ENCODE results near the gene EFHD2. TPM values are rescaled to one million over a fixed set of nuclear protein-coding genes. Genes with fewer than 3 reads are reported as not detected.
A peak's percentile ranks its signal among the peaks of the same experiment; 100 is the strongest.

Gene EFHD2
- total RNA-seq, 1 experiment from 2014 or later = 48.5 TPM

- DNase-seq (ENCODE audit: unreplicated experiment) = no peak
- Mint-ChIP-seq H3K27me3 (ENCODE audit: insufficient read depth, unreplicated experiment) (no peaks in the 10 kb centered on the region), H3K9me3 (ENCODE audit: unreplicated experiment) (no peaks in the 10 kb centered on the region), H3K4me3 (ENCODE audit: unreplicated experiment) (no peak overlapping the region), H3K27ac (ENCODE audit: low read depth, unreplicated experiment) (no peak overlapping the region), H3K36me3 (ENCODE audit: insufficient read depth, unreplicated experiment) (no peaks in the 10 kb centered on the region), H3K4me1 (ENCODE audit: insufficient read depth, unreplicated experiment) (peaks cover 6% of the 10 kb centered on the region)
- BruUV-seq (replicated peaks) = no TSS peak
- ChIA-PET CTCF (interaction anchor here (0.6 kb wide), 1 partner anchor 451 kb away, joined by 3 read pairs; no protein-coding TSS in a partner anchor), POLR2A (no interaction called here)
- intact Hi-C loops (cut with micrococcal nuclease) = no loop called here
- no peak for TF ChIP-seq CTCF (IDR thresholded peaks at IDR 0.05; ENCODE audit: unreplicated experiment)
Observed at GRCh38 chr1:15362737-15363128, 47.0 kb upstream of the EFHD2 start.

DNA sequence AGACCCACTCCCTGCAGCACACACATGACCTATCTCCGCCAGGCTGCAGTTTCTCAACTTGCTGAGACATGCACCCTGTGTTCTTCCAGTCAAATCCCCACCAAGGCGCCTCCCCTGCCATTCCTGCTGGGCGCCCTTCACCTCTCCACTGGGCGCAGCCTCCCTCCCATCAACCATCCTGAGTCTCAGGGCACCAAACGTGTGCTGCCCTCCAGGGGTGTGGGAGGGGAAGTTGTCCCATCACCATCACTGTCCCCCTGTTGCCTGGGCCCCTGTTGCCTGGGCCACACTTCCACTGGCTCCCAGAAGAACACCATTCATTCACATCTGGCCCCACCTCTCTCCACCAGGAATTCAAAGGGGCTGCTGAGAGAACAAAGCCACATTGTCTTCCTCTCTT is 44.9 kb upstream of the EFHD2 start:
- intact Hi-C loops (cut with micrococcal nuclease) = loop anchor here (2.0 kb wide), 1 partner anchor 42 kb away; no protein-coding TSS in a partner anchor
- Mint-ChIP-seq H3K4me1 (ENCODE audit: insufficient read depth, unreplicated experiment) (no peaks in the 10 kb centered on the region), H3K9me3 (ENCODE audit: unreplicated experiment) (no peaks in the 10 kb centered on the region), H3K27ac (ENCODE audit: low read depth, unreplicated experiment) (no peak overlapping the region), H3K36me3 (ENCODE audit: insufficient read depth, unreplicated experiment) (no peaks in the 10 kb centered on the region), H3K27me3 (ENCODE audit: insufficient read depth, unreplicated experiment) (no peaks in the 10 kb centered on the region), H3K4me3 (ENCODE audit: unreplicated experiment) (no peak overlapping the region)
- no peak for TF ChIP-seq CTCF (IDR thresholded peaks at IDR 0.05; ENCODE audit: unreplicated experiment)
- POLR2A ChIA-PET = no interaction called here
- BruUV-seq (replicated peaks) = no TSS peak
- CTCF ChIA-PET = no interaction called here
- DNase-seq (ENCODE audit: unreplicated experiment) = peak; percentile 53

DNA sequence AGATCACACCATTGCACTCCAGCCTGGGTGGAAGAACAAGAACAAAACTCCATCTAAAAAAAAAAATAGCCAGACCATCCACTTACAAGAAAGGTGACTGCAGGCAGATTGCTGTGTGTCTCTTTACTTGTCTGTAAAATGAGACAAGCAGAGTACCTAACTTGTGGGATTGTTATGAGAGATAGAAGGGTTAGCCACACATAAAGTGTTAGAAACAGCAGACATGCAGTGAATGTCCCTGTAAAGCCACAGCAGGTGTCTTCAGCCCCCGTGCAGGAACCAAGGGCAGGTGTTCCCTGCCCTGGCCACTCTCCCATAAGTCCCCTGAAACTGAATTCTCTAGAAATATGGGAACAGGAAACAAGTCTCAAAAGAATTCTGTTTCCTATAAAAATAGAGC is 40.8 kb upstream of the EFHD2 start:
- TF ChIP-seq CTCF (IDR thresholded peaks at IDR 0.05; ENCODE audit: unreplicated experiment) = no peak
- H3K27me3 Mint-ChIP-seq (ENCODE audit: insufficient read depth, unreplicated experiment) = no peaks in the 10 kb centered on the region
- intact Hi-C loops (cut with micrococcal nuclease) = no loop called here
- no peaks in the 10 kb centered on the region for H3K9me3 Mint-ChIP-seq (ENCODE audit: unreplicated experiment)
- BruUV-seq (replicated peaks) = no TSS peak
- ChIA-PET CTCF (no interaction called here), POLR2A (no interaction called here)
- no peaks in the 10 kb centered on the region for H3K36me3 Mint-ChIP-seq (ENCODE audit: insufficient read depth, unreplicated experiment)
- DNase-seq (ENCODE audit: unreplicated experiment) = no peak
- no peaks in the 10 kb centered on the region for H3K4me1 Mint-ChIP-seq (ENCODE audit: insufficient read depth, unreplicated experiment)
- H3K4me3 Mint-ChIP-seq (ENCODE audit: unreplicated experiment) = no peak overlapping the region
- H3K27ac Mint-ChIP-seq (ENCODE audit: low read depth, unreplicated experiment) = no peak overlapping the region

GRCh38 chr1:15370268-15370667 is 39.4 kb upstream of the EFHD2 start:
- POLR2A ChIA-PET = no interaction called here
- DNase-seq (ENCODE audit: unreplicated experiment) = no peak
- Mint-ChIP-seq H3K4me3 (ENCODE audit: unreplicated experiment) (no peak overlapping the region), H3K36me3 (ENCODE audit: insufficient read depth, unreplicated experiment) (no peaks in the 10 kb centered on the region), H3K27me3 (ENCODE audit: insufficient read depth, unreplicated experiment) (no peaks in the 10 kb centered on the region), H3K27ac (ENCODE audit: low read depth, unreplicated experiment) (no peak overlapping the region), H3K4me1 (ENCODE audit: insufficient read depth, unreplicated experiment) (no peaks in the 10 kb centered on the region), H3K9me3 (ENCODE audit: unreplicated experiment) (no peaks in the 10 kb centered on the region)
- intact Hi-C loops (cut with micrococcal nuclease) = no loop called here
- BruUV-seq (replicated peaks) = no TSS peak
- TF ChIP-seq CTCF (IDR thresholded peaks at IDR 0.05; ENCODE audit: unreplicated experiment) = no peak
- CTCF ChIA-PET = no interaction called here

All from MCF 10A (cell line).